Measurements from ENCODE around the gene CHRNA4. TPM values are rescaled to one million over a fixed set of nuclear protein-coding genes. Genes with fewer than 3 reads are reported as not detected.

The CHRNA4 gene
- total RNA-seq, 1 experiment from 2014 or later, result 0.11 TPM

GRCh38 chr20:63317601-63318291 lies 43.4 kb downstream of the CHRNA4 start:
- ChIA-PET CTCF (interaction anchor here (1.1 to 1.2 kb wide), 2 partner anchors 8 to 64 kb away, joined by 4 to 5 read pairs; no protein-coding TSS in a partner anchor), POLR2A (interaction anchor here (0.7 kb wide), 1 partner anchor 208 kb away, joined by 10 read pairs; no protein-coding TSS in a partner anchor)
- H3K4me3 Mint-ChIP-seq (ENCODE audit: unreplicated experiment), result no peak overlapping the region
- Histone ChIP-seq H3K9me3 (no peaks in the 10 kb centered on the region), H3K4me1 (peaks cover 5% of the 10 kb centered on the region; the same call in 1 of the 2 replicates), H3K27me3 (replicated peaks; ENCODE audit: control insufficient read depth, insufficient read depth, low read length) (peaks cover 1% of the 10 kb centered on the region; the same call in 1 of the 2 replicates), H3K4me3 (ENCODE audit: low read depth, low read length) (no peak overlapping the region), H3K36me3 (ENCODE audit: control insufficient read depth, insufficient read depth, low read length) (no peaks in the 10 kb centered on the region)
- no peaks in the 10 kb centered on the region for H3K9me3 Mint-ChIP-seq (ENCODE audit: unreplicated experiment)
- no TSS peak for BruUV-seq (replicated peaks)
- H3K4me1 Mint-ChIP-seq (ENCODE audit: low read depth, unreplicated experiment), result no peaks in the 10 kb centered on the region
- H3K27me3 Mint-ChIP-seq (ENCODE audit: insufficient read depth, unreplicated experiment), result no peaks in the 10 kb centered on the region
- DNase-seq, result peak in 1 of 2 experiments; percentile 56
- H3K27ac Mint-ChIP-seq (ENCODE audit: unreplicated experiment), result no peak overlapping the region
- H3K36me3 Mint-ChIP-seq (ENCODE audit: insufficient read depth, unreplicated experiment), result no peaks in the 10 kb centered on the region
- intact Hi-C loops (cut with micrococcal nuclease; ENCODE audit: unreplicated experiment), result no loop called here
- no peak for TF ChIP-seq CTCF (IDR thresholded peaks at IDR 0.05; ENCODE audit: insufficient read depth in 1 of 2, low read depth in 1 of 2, low read length in 1 of 2, severe bottlenecking in 1 of 2, unreplicated experiment in 1 of 2)

GRCh38 chr20:63317061-63317460 lies 44.1 kb downstream of the CHRNA4 start:
- no peak for TF ChIP-seq CTCF (IDR thresholded peaks at IDR 0.05; ENCODE audit: insufficient read depth in 1 of 2, low read depth in 1 of 2, low read length in 1 of 2, severe bottlenecking in 1 of 2, unreplicated experiment in 1 of 2)
- H3K36me3 ChIP-seq (ENCODE audit: control insufficient read depth, insufficient read depth, low read length), result no peaks in the 10 kb centered on the region
- BruUV-seq (replicated peaks), result no TSS peak
- ChIA-PET POLR2A (interaction anchor here (0.7 kb wide), 1 partner anchor 209 kb away, joined by 10 read pairs; no protein-coding TSS in a partner anchor), CTCF (interaction anchor here (1.1 kb wide), 1 partner anchor 65 kb away, joined by 4 read pairs; no protein-coding TSS in a partner anchor)
- peaks cover 5% of the 10 kb centered on the region; the same call in 1 of the 2 replicates for H3K4me1 ChIP-seq
- intact Hi-C loops (cut with micrococcal nuclease; ENCODE audit: unreplicated experiment), result no loop called here
- DNase-seq, result peak in 1 of 2 experiments; percentile 28
- H3K27me3 ChIP-seq (replicated peaks; ENCODE audit: control insufficient read depth, insufficient read depth, low read length), result peaks cover 1% of the 10 kb centered on the region; the same call in 1 of the 2 replicates
- no peaks in the 10 kb centered on the region for H3K9me3 ChIP-seq
- Mint-ChIP-seq H3K4me1 (ENCODE audit: low read depth, unreplicated experiment) (no peaks in the 10 kb centered on the region), H3K27me3 (ENCODE audit: insufficient read depth, unreplicated experiment) (no peaks in the 10 kb centered on the region), H3K27ac (ENCODE audit: unreplicated experiment) (no peak overlapping the region), H3K36me3 (ENCODE audit: insufficient read depth, unreplicated experiment) (no peaks in the 10 kb centered on the region), H3K9me3 (ENCODE audit: unreplicated experiment) (no peaks in the 10 kb centered on the region), H3K4me3 (ENCODE audit: unreplicated experiment) (no peak overlapping the region)
- no peak overlapping the region for H3K4me3 ChIP-seq (ENCODE audit: low read depth, low read length)

GRCh38 chr20:63316502-63316921 lies 44.6 kb downstream of the CHRNA4 start:
- peaks cover 5% of the 10 kb centered on the region; the same call in 1 of the 2 replicates for H3K4me1 ChIP-seq
- Mint-ChIP-seq H3K4me1 (ENCODE audit: low read depth, unreplicated experiment) (no peaks in the 10 kb centered on the region), H3K27ac (ENCODE audit: unreplicated experiment) (no peak overlapping the region), H3K4me3 (ENCODE audit: unreplicated experiment) (no peak overlapping the region), H3K27me3 (ENCODE audit: insufficient read depth, unreplicated experiment) (no peaks in the 10 kb centered on the region), H3K36me3 (ENCODE audit: insufficient read depth, unreplicated experiment) (no peaks in the 10 kb centered on the region), H3K9me3 (ENCODE audit: unreplicated experiment) (no peaks in the 10 kb centered on the region)
- no peaks in the 10 kb centered on the region for H3K36me3 ChIP-seq (ENCODE audit: control insufficient read depth, insufficient read depth, low read length)
- no peak for DNase-seq
- no peaks in the 10 kb centered on the region for H3K9me3 ChIP-seq
- no TSS peak for BruUV-seq (replicated peaks)
- peaks cover 1% of the 10 kb centered on the region; the same call in 1 of the 2 replicates for H3K27me3 ChIP-seq (replicated peaks; ENCODE audit: control insufficient read depth, insufficient read depth, low read length)
- TF ChIP-seq CTCF (IDR thresholded peaks at IDR 0.05; ENCODE audit: insufficient read depth in 1 of 2, low read depth in 1 of 2, low read length in 1 of 2, severe bottlenecking in 1 of 2, unreplicated experiment in 1 of 2), result no peak
- POLR2A ChIA-PET, result interaction anchor here (0.6 kb wide), 1 partner anchor 229 kb away, joined by 7 read pairs; no protein-coding TSS in a partner anchor
- CTCF ChIA-PET, result interaction anchor here (1.1 kb wide), 1 partner anchor 65 kb away, joined by 4 read pairs; no protein-coding TSS in a partner anchor
- no peak overlapping the region for H3K4me3 ChIP-seq (ENCODE audit: low read depth, low read length)
- intact Hi-C loops (cut with micrococcal nuclease; ENCODE audit: unreplicated experiment), result no loop called here
